ENCODE measurements around the gene CRISPLD2.

GRCh38 chr16:84909476-84910085 lies 89.8 kb downstream of the CRISPLD2 start:
- TF ChIP-seq RFX5 (IDR thresholded peaks at IDR 0.05; ENCODE audit: low read depth, low read length), result no peak
- no peak for TF ChIP-seq FOXM1 (IDR thresholded peaks at IDR 0.05; ENCODE audit: low read depth, low read length)
- no peak for TF ChIP-seq POLR2A (IDR thresholded peaks at IDR 0.05; ENCODE audit: low read depth, low read length)
- TF ChIP-seq FOS (IDR thresholded peaks at IDR 0.05; ENCODE audit: borderline replicate concordance, extremely low read depth, insufficient read length), result no peak
- no peak for TF ChIP-seq CBX5 (IDR thresholded peaks at IDR 0.05; ENCODE audit: low read depth)
- TF ChIP-seq NRF1 (conservative IDR thresholded peaks at IDR 0.05; ENCODE audit: low read depth, low read length), result no peak
- TF ChIP-seq CTCF (IDR thresholded peaks at IDR 0.05 in 2 of 3, conservative IDR thresholded peaks at IDR 0.05 in 1 of 3; ENCODE audit: control insufficient read depth in 2 of 3, extremely low read depth in 1 of 3, insufficient read depth in 1 of 3, low read depth in 3 of 3, low read length in 3 of 3), result no peak
- no peak for TF ChIP-seq POU2F2 (IDR thresholded peaks at IDR 0.05; ENCODE audit: borderline replicate concordance, low read depth, low read length)
- no peak for TF ChIP-seq ZNF384 (IDR thresholded peaks at IDR 0.05; ENCODE audit: borderline replicate concordance, low read depth, low read length)
- no peak for TF ChIP-seq NFIC (IDR thresholded peaks at IDR 0.05; ENCODE audit: low read depth, low read length)
- no peak for TF ChIP-seq FOXK2 (IDR thresholded peaks at IDR 0.05)
- TF ChIP-seq HDGF (IDR thresholded peaks at IDR 0.05), result no peak
- no peak for TF ChIP-seq CREB1 (IDR thresholded peaks at IDR 0.05; ENCODE audit: low read depth)
- TF ChIP-seq JUNB (IDR thresholded peaks at IDR 0.05), result no peak

Data from GM12878 (cell line).